Endothelial cell of umbilical vein (primary cell): ENCODE data around the gene MAD2L2. TPM values are rescaled to one million over a fixed set of nuclear protein-coding genes. Genes with fewer than 3 reads are reported as not detected.

ENCODE experiments used
- BruUV-seq: library from RNA; stranded (reverse); fragments of 400-500 nt; replicated peaks from 2 replicates; lab custom pipeline; 2021; lab: Mats Ljungman, UMichigan
- CTCF ChIA-PET: fragments of 300-600, 350-600 bp; sonication (Branson Sonifier 250); formaldehyde crosslinking; loops from one replicate; lab custom pipeline; 2021; ENCODE audit warnings: antibody characterized with exemption, inconsistent platforms; lab: Charles Lee
- POLR2A ChIA-PET: fragments of 300-600, 350-600 bp; sonication (Branson Sonifier 250); formaldehyde crosslinking; loops from one replicate; lab custom pipeline; 2021; ENCODE audit warnings: antibody characterized with exemption, inconsistent platforms; lab: Charles Lee
- DNase-seq: peaks from one replicate; pipeline ENCODE4 v3.0.0-alpha.2; 2011; ENCODE audit warnings: low read depth, low spot score
- FAIRE-seq: peaks from 2 replicates; lab custom pipeline; 2011; peaks lifted over from hg19 to GRCh38; lab: Jason Lieb, UNC
- H2AFZ ChIP-seq: 2 replicates; pipeline ENCODE4 v1.6.0; 2012; ENCODE audit warnings: low read depth, low read length, control low read depth, inconsistent platforms
- H3K27ac ChIP-seq: 2 replicates; pipeline ENCODE4 v1.5.1; 2011; ENCODE audit warnings: low read depth, mild to moderate bottlenecking, control low read depth, low read length, moderate library complexity; ENCODE audit not compliant: insufficient read depth
- H3K27me3 ChIP-seq, 2 experiments: 2 replicates each; pipeline versions ENCODE4 v1.6.0 to v1.6.1; 2011; ENCODE audit warnings: low read length in 2 of 2, mixed read lengths in 1 of 2; ENCODE audit not compliant: control insufficient read depth in 2 of 2, insufficient read depth in 2 of 2
- H3K36me3 ChIP-seq, 2 experiments: 2 replicates in 1 of 2; 3 replicates in 1 of 2; pipeline ENCODE4 v1.5.1; 2011; ENCODE audit warnings: low read length in 2 of 2, mild to moderate bottlenecking in 1 of 2, moderate library complexity in 1 of 2; ENCODE audit not compliant: control insufficient read depth in 2 of 2, insufficient read depth in 2 of 2; ENCODE audit errors: extremely low read depth in 1 of 2
- H3K4me1 ChIP-seq: 3 replicates; pipeline ENCODE4 v1.5.1; 2011; ENCODE audit warnings: mild to moderate bottlenecking, low read length; ENCODE audit not compliant: control insufficient read depth, insufficient read depth; ENCODE audit errors: extremely low read depth
- H3K4me2 ChIP-seq: 2 replicates; pipeline ENCODE4 v1.6.1; 2011; ENCODE audit warnings: low read length, control low read depth, mixed read lengths; ENCODE audit not compliant: insufficient read depth
- H3K4me3 ChIP-seq, 3 experiments: fragments of 200-600 bp in 1 of 3; sonication (generic), shearing (Covaris generic) in 1 of 3; replicated peaks in 1 of 3; 2 replicates each; pipeline ENCODE4 v1.5.1; 2011 to 2016; ENCODE audit warnings: control low read depth in 3 of 3, low read length in 3 of 3, mild to moderate bottlenecking in 2 of 3, inconsistent platforms in 1 of 3, low read depth in 1 of 3, moderate library complexity in 1 of 3; ENCODE audit not compliant: insufficient read depth in 1 of 3
- H3K79me2 ChIP-seq: 2 replicates; pipeline ENCODE4 v1.6.0; 2012; ENCODE audit warnings: low read length, inconsistent platforms; ENCODE audit not compliant: control insufficient read depth, insufficient read depth
- H3K9ac ChIP-seq: replicated peaks from 2 replicates; pipeline ENCODE3; 2011; ENCODE audit warnings: low read length, control low read depth; ENCODE audit not compliant: insufficient read depth; ENCODE audit errors: extremely low read depth
- H3K9me1 ChIP-seq: replicated peaks from 3 replicates; pipeline ENCODE4 v1.6.0; 2011; ENCODE audit warnings: mild to moderate bottlenecking, low read length; ENCODE audit not compliant: control insufficient read depth, insufficient read depth; ENCODE audit errors: extremely low read depth
- H3K9me3 ChIP-seq: replicated peaks from 2 replicates; pipeline ENCODE4 v1.5.1; 2012; ENCODE audit warnings: low read length, inconsistent platforms; ENCODE audit not compliant: control insufficient read depth, insufficient read depth
- H4K20me1 ChIP-seq: replicated peaks from 2 replicates; pipeline ENCODE3; 2011; ENCODE audit warnings: mild to moderate bottlenecking, low read length; ENCODE audit not compliant: control insufficient read depth, insufficient read depth; ENCODE audit errors: extremely low read depth
- CTCF ChIP-seq, 2 donors: IDR thresholded peaks; 1 replicate in 1 of 2; 2 replicates in 1 of 2; pipeline ENCODE4 v1.5.1; 2011; ENCODE audit warnings: low read length in 2 of 2, mild to moderate bottlenecking in 2 of 2, moderate library complexity in 2 of 2, control low read depth in 1 of 2, inconsistent platforms in 1 of 2, low read depth in 1 of 2; ENCODE audit not compliant: insufficient read depth in 1 of 2; ENCODE audit errors: extremely low read depth in 1 of 2
- EZH2 ChIP-seq: IDR thresholded peaks from 2 replicates; pipeline ENCODE4 v1.6.1; 2012; ENCODE audit warnings: borderline replicate concordance, low read depth, mild to moderate bottlenecking, moderate library complexity, low read length, inconsistent platforms; ENCODE audit not compliant: severe bottlenecking
- FOS ChIP-seq: IDR thresholded peaks from 2 replicates; pipeline ENCODE4 v1.6.1; 2011; ENCODE audit warnings: mild to moderate bottlenecking, low read length, moderate library complexity, borderline replicate concordance; ENCODE audit not compliant: insufficient read depth
- GATA2 ChIP-seq: IDR thresholded peaks from 2 replicates; pipeline ENCODE4 v1.7.0; 2011; ENCODE audit warnings: low read depth, mild to moderate bottlenecking, moderate library complexity, mixed read lengths, low read length; ENCODE audit not compliant: insufficient read length, insufficient read depth
- JUN ChIP-seq: IDR thresholded peaks from 2 replicates; pipeline ENCODE4 v1.6.1; 2011; ENCODE audit warnings: borderline replicate concordance, low read depth; ENCODE audit not compliant: insufficient read length, insufficient read depth
- MAX ChIP-seq: IDR thresholded peaks from 2 replicates; pipeline ENCODE4 v1.6.1; 2011; ENCODE audit not compliant: insufficient read depth, insufficient read length
- MYC ChIP-seq: IDR thresholded peaks from one replicate; pipeline ENCODE4 v1.6.1; 2011; ENCODE audit warnings: mild to moderate bottlenecking, low read depth, low read length
- POLR2A ChIP-seq: IDR thresholded peaks from 2 replicates; pipeline ENCODE4 v1.6.1; 2012; ENCODE audit warnings: low read depth, mild to moderate bottlenecking, control low read depth, low read length
- POLR2AphosphoS5 ChIP-seq: IDR thresholded peaks from 2 replicates; pipeline ENCODE4 v1.6.1; 2012; ENCODE audit warnings: low read depth, mild to moderate bottlenecking, control low read depth, low read length, moderate library complexity; ENCODE audit not compliant: insufficient read depth
- dilution Hi-C: fragments of 300-500 bp; cut with MboI; formaldehyde crosslinking; loops from one replicate; pipeline ENCODE4 v1.15.0; 2019; ENCODE audit warnings: low sequenced_read_pairs; ENCODE audit not compliant: extremely low pct_ligation_motif_present
- intact Hi-C: fragments of 100-400 bp; cut with micrococcal nuclease; formaldehyde crosslinking; loops from one replicate; pipeline ENCODE4 v1.10.0; 2022
- polyA plus RNA-seq, 4 experiments: library from polyadenylated mRNA; depleted of rRNA in 3 of 4; stranded (reverse) in 3 of 4; unstranded in 1 of 4; fragments of >200 nt; gene quantifications; 2 replicates each; pipeline versions ENCODE4 v1.2.1 to v1.2.3, GENCODE V29; 2011 to 2012; ENCODE audit warnings: missing spikeins in 1 of 4
- total RNA-seq: library from RNA; stranded (reverse); gene quantifications from 2 replicates; pipeline ENCODE4 v1.2.3, GENCODE V29; 2021

MAD2L2 gene
- total and polyA plus RNA-seq, 2 donors (not counting 3 experiments of a cell fraction or from before 2014, with no cell fraction given), result 35.9 to 74.2 TPM

DNA sequence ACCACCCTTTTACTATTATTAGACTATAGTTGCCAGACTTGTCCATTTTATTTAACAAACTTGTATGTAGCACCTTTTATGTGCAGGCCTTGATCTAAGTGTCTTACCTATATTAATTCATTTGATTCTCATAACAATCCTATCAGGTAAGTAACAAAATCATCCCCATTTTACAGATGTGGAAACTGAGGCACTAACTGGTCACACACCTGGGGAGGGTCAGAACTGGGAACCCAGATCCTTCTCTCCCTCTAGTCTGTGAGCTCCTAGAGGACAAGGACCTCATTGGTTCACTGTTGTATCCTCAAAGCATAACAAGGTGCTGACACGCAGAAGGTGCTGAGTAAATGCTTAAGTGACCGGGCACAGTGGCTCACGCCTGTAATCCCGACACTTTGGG is 41.6 kb downstream of the MAD2L2 start:
- dilution Hi-C loops, result no loop called here
- POLR2A ChIA-PET, result no interaction called here
- no TSS peak for BruUV-seq

More for the DNA sequence above, 41.6 kb downstream of the MAD2L2 start:
- no peaks in the 10 kb centered on the region for H3K36me3 ChIP-seq
- no peak overlapping the region for H3K9ac ChIP-seq
- no peaks in the 10 kb centered on the region for H3K9me3 ChIP-seq
- H3K27me3 ChIP-seq, result no peaks in the 10 kb centered on the region
- H3K4me1 ChIP-seq, result no peaks in the 10 kb centered on the region
- H3K4me3 ChIP-seq, result no peak overlapping the region
- DNase-seq, result no peak
- H3K27ac ChIP-seq, result no peak overlapping the region
- intact Hi-C loops, result loop anchor here (5.0 kb wide), 1 partner anchor 87 kb away; no protein-coding TSS in a partner anchor
- no peak overlapping the region for H3K4me2 ChIP-seq
- H3K9me1 ChIP-seq, result no peaks in the 10 kb centered on the region
- no peaks in the 10 kb centered on the region for H4K20me1 ChIP-seq
- no peak for FAIRE-seq
- TF ChIP-seq MYC (no peak), POLR2A (no peak), EZH2 (no peak), GATA2 (no peak), CTCF (IDR thresholded peaks at IDR 0.05; ENCODE audit: extremely low read depth in 1 of 2, insufficient read depth in 1 of 2, low read depth in 1 of 2, low read length in 2 of 2) (no peak), JUN (no peak), POLR2AphosphoS5 (no peak), FOS (no peak), MAX (no peak)
- no peak overlapping the region for H2AFZ ChIP-seq
- no peaks in the 10 kb centered on the region for H3K79me2 ChIP-seq
- CTCF ChIA-PET, result interaction anchor here (1.0 to 1.7 kb wide), 4 partner anchors 26 to 602 kb away, joined by 3 to 5 read pairs (median 4); no protein-coding TSS in a partner anchor
